Retinal pigment epithelial cell (primary cell): Measurements from ENCODE around the gene GJC1.

ENCODE experiments used
- DNase-seq: peaks from one replicate; pipeline ENCODE4 v3.0.0-alpha.2; 2010; ENCODE audit warnings: low read depth
- H3K4me3 ChIP-seq: 2 replicates; pipeline ENCODE4 v1.5.1; 2011; ENCODE audit warnings: mild to moderate bottlenecking, low read length, control low read depth, moderate library complexity
- CTCF ChIP-seq: conservative IDR thresholded peaks from 2 replicates; pipeline ENCODE4 v1.5.1; 2011; ENCODE audit warnings: low read depth, low read length, control low read depth, inconsistent platforms

GJC1 gene

GRCh38 chr17:44798356-44798755 lies 31.7 kb downstream of the GJC1 start:
- DNase-seq = no peak
- no peak overlapping the region for H3K4me3 ChIP-seq
- TF ChIP-seq CTCF = no peak

GRCh38 chr17:44797802-44798201 lies 32.3 kb downstream of the GJC1 start:
- TF ChIP-seq CTCF = no peak
- H3K4me3 ChIP-seq = peak overlapping the region; percentile 16
- peak; percentile 87 for DNase-seq

- no peak for DNase-seq
- no peak overlapping the region for H3K4me3 ChIP-seq
- TF ChIP-seq CTCF = no peak
Observed at GRCh38 chr17:44796731-44797130, 33.4 kb downstream of the GJC1 start.

GRCh38 chr17:44795928-44796327 lies 34.2 kb downstream of the GJC1 start:
- no peak for TF ChIP-seq CTCF
- no peak overlapping the region for H3K4me3 ChIP-seq
- DNase-seq = no peak

GRCh38 chr17:44795421-44795820 lies 34.7 kb downstream of the GJC1 start:
- no peak for DNase-seq
- no peak overlapping the region for H3K4me3 ChIP-seq
- TF ChIP-seq CTCF = no peak

- no peak overlapping the region for H3K4me3 ChIP-seq
- peak; percentile 48 for DNase-seq
- no peak for TF ChIP-seq CTCF
Observed at GRCh38 chr17:44794851-44795413, 35.2 kb downstream of the GJC1 start.
